Measurements from ENCODE around the gene F12. TPM values are rescaled to one million over a fixed set of nuclear protein-coding genes. Genes with fewer than 3 reads are reported as not detected.

Gene F12
- total and polyA plus RNA-seq, 2 donors (not counting 1 experiment from before 2014, with no cell fraction given), result 0.10 to 0.50 TPM

DNA sequence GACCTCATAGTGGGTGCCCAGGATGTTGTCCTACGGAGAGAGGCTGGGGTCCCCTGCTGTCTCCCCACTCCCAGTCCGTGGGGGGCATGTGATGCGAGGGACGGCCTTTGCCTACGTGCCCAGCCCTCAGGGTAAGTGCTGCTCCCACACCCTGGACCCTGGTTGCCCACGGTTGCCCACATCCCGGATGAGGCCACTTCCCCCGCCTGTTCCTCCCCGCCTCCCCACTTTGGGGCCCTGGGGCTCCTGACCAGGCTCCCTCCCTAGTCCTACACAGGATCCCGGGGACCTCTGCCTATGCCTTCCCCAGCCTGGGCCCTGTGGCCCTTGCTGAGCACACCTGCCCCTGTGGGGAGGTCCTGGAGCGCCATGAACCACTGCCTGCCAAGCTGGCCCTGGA, 23.6 kb downstream of the F12 start:
- no peaks in the 10 kb centered on the region for H4K20me1 ChIP-seq (ENCODE audit: control insufficient read depth, extremely low read depth, insufficient read depth, low read length)
- no peak for DNase-seq (ENCODE audit: low read depth in 2 of 2)
- H3K9ac ChIP-seq (ENCODE audit: insufficient read depth, low read length), result no peak overlapping the region
- no peak overlapping the region for H3K4me2 ChIP-seq (ENCODE audit: extremely low read depth, insufficient read depth, low read length)
- no peak overlapping the region for H3K27ac ChIP-seq (ENCODE audit: insufficient read depth, low read length)
- no peaks in the 10 kb centered on the region for H3K79me2 ChIP-seq (ENCODE audit: control insufficient read depth, insufficient read depth, low read length)
- H3K9me3 ChIP-seq (ENCODE audit: control insufficient read depth, insufficient read depth, low read depth, low read length), result no peaks in the 10 kb centered on the region
- H3K27me3 ChIP-seq (ENCODE audit: control insufficient read depth, insufficient read depth, low read length), result peaks cover 18% of the 10 kb centered on the region
- peaks cover 17% of the 10 kb centered on the region for H3K4me1 ChIP-seq (ENCODE audit: control insufficient read depth, extremely low read depth, insufficient read depth, low read length)
- H2AFZ ChIP-seq (ENCODE audit: low read length), result no peak overlapping the region
- no peak for TF ChIP-seq EZH2 (IDR thresholded peaks at IDR 0.05; ENCODE audit: low read length, missing control alignments)
- TF ChIP-seq, protein P1, sequence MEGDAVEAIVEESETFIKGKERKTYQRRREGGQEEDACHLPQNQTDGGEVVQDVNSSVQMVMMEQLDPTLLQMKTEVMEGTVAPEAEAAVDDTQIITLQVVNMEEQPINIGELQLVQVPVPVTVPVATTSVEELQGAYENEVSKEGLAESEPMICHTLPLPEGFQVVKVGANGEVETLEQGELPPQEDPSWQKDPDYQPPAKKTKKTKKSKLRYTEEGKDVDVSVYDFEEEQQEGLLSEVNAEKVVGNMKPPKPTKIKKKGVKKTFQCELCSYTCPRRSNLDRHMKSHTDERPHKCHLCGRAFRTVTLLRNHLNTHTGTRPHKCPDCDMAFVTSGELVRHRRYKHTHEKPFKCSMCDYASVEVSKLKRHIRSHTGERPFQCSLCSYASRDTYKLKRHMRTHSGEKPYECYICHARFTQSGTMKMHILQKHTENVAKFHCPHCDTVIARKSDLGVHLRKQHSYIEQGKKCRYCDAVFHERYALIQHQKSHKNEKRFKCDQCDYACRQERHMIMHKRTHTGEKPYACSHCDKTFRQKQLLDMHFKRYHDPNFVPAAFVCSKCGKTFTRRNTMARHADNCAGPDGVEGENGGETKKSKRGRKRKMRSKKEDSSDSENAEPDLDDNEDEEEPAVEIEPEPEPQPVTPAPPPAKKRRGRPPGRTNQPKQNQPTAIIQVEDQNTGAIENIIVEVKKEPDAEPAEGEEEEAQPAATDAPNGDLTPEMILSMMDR (conservative IDR thresholded peaks at IDR 0.05 in 1 of 2, IDR thresholded peaks at IDR 0.05 in 1 of 2; ENCODE audit: low read depth in 1 of 2, low read length in 2 of 2), result no peak
- H3K4me3 ChIP-seq (replicated peaks in 1 of 4; ENCODE audit: control extremely low read depth in 1 of 4, insufficient read depth in 1 of 4, low read depth in 3 of 4, low read length in 4 of 4), result no peak overlapping the region
- no peaks in the 10 kb centered on the region for H3K36me3 ChIP-seq (ENCODE audit: control insufficient read depth, insufficient read depth, low read length)

DNA sequence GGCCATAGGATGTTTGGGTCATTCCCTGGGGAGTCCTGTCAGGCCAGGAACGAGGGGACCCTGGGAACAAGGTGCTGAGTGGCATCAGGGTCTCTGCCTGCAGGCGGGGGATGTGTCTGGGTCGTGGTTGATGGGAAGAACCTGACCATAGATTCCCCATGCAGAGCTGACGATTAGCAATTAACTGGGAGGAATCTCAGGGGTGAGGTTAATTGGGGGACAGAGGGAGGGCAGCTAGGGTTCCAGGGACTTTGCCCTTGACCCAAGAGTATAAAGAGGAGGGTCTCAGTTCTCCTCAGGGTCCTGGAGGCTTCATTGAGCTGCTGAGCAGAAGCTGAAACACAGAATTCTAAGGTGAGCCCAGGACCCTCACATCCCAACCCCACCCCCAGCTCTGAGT, 25.2 kb downstream of the F12 start, which contains the start of gene SLC34A1:
TSS of gene SLC34A1 (plus strand) at position 301 of the 400 bp plus-strand sequence. CDS start 1,308 bp downstream, outside the sequence.
- peaks cover 18% of the 10 kb centered on the region for H3K27me3 ChIP-seq (ENCODE audit: control insufficient read depth, insufficient read depth, low read length)
- no peaks in the 10 kb centered on the region for H3K36me3 ChIP-seq (ENCODE audit: control insufficient read depth, insufficient read depth, low read length)
- TF ChIP-seq EZH2 (IDR thresholded peaks at IDR 0.05; ENCODE audit: low read length, missing control alignments), result no peak
- TF ChIP-seq, protein P1 (conservative IDR thresholded peaks at IDR 0.05 in 1 of 2, IDR thresholded peaks at IDR 0.05 in 1 of 2; ENCODE audit: low read depth in 1 of 2, low read length in 2 of 2), result no peak
- H3K79me2 ChIP-seq (ENCODE audit: control insufficient read depth, insufficient read depth, low read length), result no peaks in the 10 kb centered on the region
- H3K9ac ChIP-seq (ENCODE audit: insufficient read depth, low read length), result no peak within 1 kb of the TSS
- no peak for DNase-seq (ENCODE audit: low read depth in 2 of 2)
- H4K20me1 ChIP-seq (ENCODE audit: control insufficient read depth, extremely low read depth, insufficient read depth, low read length), result no peaks in the 10 kb centered on the region
- no peak within 1 kb of the TSS for H3K27ac ChIP-seq (ENCODE audit: insufficient read depth, low read length)
- H3K9me3 ChIP-seq (ENCODE audit: control insufficient read depth, insufficient read depth, low read depth, low read length), result no peaks in the 10 kb centered on the region
- H2AFZ ChIP-seq (ENCODE audit: low read length), result no peak within 1 kb of the TSS
- peaks cover 8% of the 10 kb centered on the region for H3K4me1 ChIP-seq (ENCODE audit: control insufficient read depth, extremely low read depth, insufficient read depth, low read length)
- no peak within 1 kb of the TSS for H3K4me2 ChIP-seq (ENCODE audit: extremely low read depth, insufficient read depth, low read length)
- H3K4me3 ChIP-seq (replicated peaks in 1 of 4; ENCODE audit: control extremely low read depth in 1 of 4, insufficient read depth in 1 of 4, low read depth in 3 of 4, low read length in 4 of 4), result no peak within 1 kb of the TSS

- Histone ChIP-seq H3K27ac (ENCODE audit: insufficient read depth, low read length) (no peak overlapping the region), H2AFZ (ENCODE audit: low read length) (no peak overlapping the region), H4K20me1 (ENCODE audit: control insufficient read depth, extremely low read depth, insufficient read depth, low read length) (no peaks in the 10 kb centered on the region), H3K4me3 (replicated peaks in 1 of 4; ENCODE audit: control extremely low read depth in 1 of 4, insufficient read depth in 1 of 4, low read depth in 3 of 4, low read length in 4 of 4) (no peak overlapping the region), H3K4me2 (ENCODE audit: extremely low read depth, insufficient read depth, low read length) (no peak overlapping the region), H3K9ac (ENCODE audit: insufficient read depth, low read length) (no peak overlapping the region), H3K36me3 (ENCODE audit: control insufficient read depth, insufficient read depth, low read length) (no peaks in the 10 kb centered on the region), H3K9me3 (ENCODE audit: control insufficient read depth, insufficient read depth, low read depth, low read length) (no peaks in the 10 kb centered on the region), H3K27me3 (ENCODE audit: control insufficient read depth, insufficient read depth, low read length) (peaks cover 18% of the 10 kb centered on the region), H3K79me2 (ENCODE audit: control insufficient read depth, insufficient read depth, low read length) (no peaks in the 10 kb centered on the region), H3K4me1 (ENCODE audit: control insufficient read depth, extremely low read depth, insufficient read depth, low read length) (no peaks in the 10 kb centered on the region)
- TF ChIP-seq, protein P1 (conservative IDR thresholded peaks at IDR 0.05 in 1 of 2, IDR thresholded peaks at IDR 0.05 in 1 of 2; ENCODE audit: low read depth in 1 of 2, low read length in 2 of 2), result no peak
- no peak for TF ChIP-seq EZH2 (IDR thresholded peaks at IDR 0.05; ENCODE audit: low read length, missing control alignments)
- DNase-seq (ENCODE audit: low read depth in 2 of 2), result no peak
Measured at GRCh38 chr5:177383181-177383580, 26.2 kb downstream of the F12 start.

Measured in fibroblast of lung (primary cell).